K562 (cell line): ENCODE data around the gene OFD1. TPM values are rescaled to one million over a fixed set of nuclear protein-coding genes. Genes with fewer than 3 reads are reported as not detected.

ENCODE experiments used
- ATAC-seq: fragments of 200-7000 bp; cut with Tn5 transposase; 3 replicates; pipeline ENCODE4 v1.9.1; 2020; ENCODE audit warnings: moderate library complexity
- BruUV-seq: library from RNA; stranded (reverse); fragments of 400-500 nt; replicated peaks from 2 replicates; lab custom pipeline; 2021; lab: Mats Ljungman, UMichigan
- CTCF ChIA-PET: fragments of 300-600 bp; formaldehyde crosslinking; extraction: SDS; loops from one replicate; lab custom pipeline; 2021; ENCODE audit warnings: low intra/inter-chr PET ratio; lab: Yijun Ruan, JAX
- POLR2A ChIA-PET: fragments of 300-600, 350-650 bp; sonication (Branson Sonifier 250); formaldehyde crosslinking; extraction: SDS; loops from one replicate; lab custom pipeline; 2021; ENCODE audit warnings: antibody characterized with exemption, inconsistent platforms; lab: Yijun Ruan, JAX
- DNase-seq, 4 experiments: peaks; one replicate each; pipeline versions ENCODE4 v3.0.0 to v3.0.0-alpha.2; 2011 to 2018; ENCODE audit warnings: low spot score in 3 of 4, mixed read lengths in 3 of 4; ENCODE audit errors: extremely low read depth in 1 of 4
- FAIRE-seq: peaks from 2 replicates; lab custom pipeline; 2011; peaks lifted over from hg19 to GRCh38; lab: Jason Lieb, UNC
- H2AFZ ChIP-seq: 2 replicates; pipeline ENCODE4 v1.6.0; 2011; ENCODE audit warnings: low read depth, low read length, control low read depth, inconsistent platforms
- H3K27ac ChIP-seq: fragments of 200-600 bp; 3 replicates; pipeline ENCODE4 v1.8.0; 2011; ENCODE audit warnings: low read depth, mild to moderate bottlenecking, control low read depth, inconsistent platforms, low read length, moderate library complexity, mixed read lengths; ENCODE audit errors: extremely low read depth
- H3K27me3 ChIP-seq, 2 experiments: fragments of 300-600 bp in 1 of 2; 2 replicates in 1 of 2; 3 replicates in 1 of 2; pipeline versions ENCODE4 v1.6.0 to v1.8.0; 2011; ENCODE audit warnings: inconsistent platforms in 2 of 2, low read length in 2 of 2, mild to moderate bottlenecking in 1 of 2, mixed read lengths in 1 of 2, moderate library complexity in 1 of 2; ENCODE audit not compliant: control insufficient read depth in 2 of 2, insufficient read depth in 2 of 2
- H3K36me3 ChIP-seq: fragments of 300-600 bp; 3 replicates; pipeline ENCODE4 v1.8.0; 2011; ENCODE audit warnings: mild to moderate bottlenecking, low read length, inconsistent platforms; ENCODE audit not compliant: control insufficient read depth, insufficient read depth
- H3K4me1 ChIP-seq, 2 experiments: fragments of 200-600 bp in 1 of 2; replicated peaks in 1 of 2; 2 replicates in 1 of 2; 3 replicates in 1 of 2; pipeline versions ENCODE4 v1.5.1 to v1.8.0; 2011; ENCODE audit warnings: inconsistent platforms in 2 of 2, low read length in 2 of 2, mild to moderate bottlenecking in 1 of 2, mixed read lengths in 1 of 2, moderate library complexity in 1 of 2; ENCODE audit not compliant: control insufficient read depth in 2 of 2, insufficient read depth in 2 of 2
- H3K4me2 ChIP-seq: 2 replicates; pipeline ENCODE4 v1.6.1; 2011; ENCODE audit warnings: low read length, control low read depth, inconsistent platforms, mixed read lengths; ENCODE audit not compliant: insufficient read depth
- H3K4me3 ChIP-seq: fragments of 200-600 bp; sonication (generic), shearing (Covaris generic); 2 replicates; pipeline ENCODE4 v1.5.1; 2016; ENCODE audit warnings: control low read depth, inconsistent platforms
- H3K79me2 ChIP-seq: fragments of 200-600 bp; 3 replicates; pipeline ENCODE4 v1.8.0; 2011; ENCODE audit warnings: low read length, inconsistent platforms; ENCODE audit not compliant: control insufficient read depth, insufficient read depth
- H3K9ac ChIP-seq, 2 experiments: 2 replicates each; pipeline versions ENCODE4 v1.6.0 to v1.6.1; 2011; ENCODE audit warnings: low read depth in 2 of 2, low read length in 2 of 2, control low read depth in 1 of 2, inconsistent platforms in 1 of 2, mild to moderate bottlenecking in 1 of 2, mixed read lengths in 1 of 2; ENCODE audit not compliant: insufficient read depth in 1 of 2
- H3K9me1 ChIP-seq: one replicate; pipeline ENCODE4 v1.6.0; 2011; ENCODE audit warnings: inconsistent platforms, mild to moderate bottlenecking, low read length, moderate library complexity; ENCODE audit not compliant: control insufficient read depth, insufficient read depth
- H3K9me3 ChIP-seq: replicated peaks from 2 replicates; pipeline ENCODE4 v1.5.1; 2011; ENCODE audit warnings: low read depth, low read length, inconsistent platforms; ENCODE audit not compliant: control insufficient read depth, insufficient read depth
- H4K20me1 ChIP-seq: replicated peaks from 2 replicates; pipeline ENCODE4 v1.6.1; 2011; ENCODE audit warnings: low read length, inconsistent platforms, mixed read lengths; ENCODE audit not compliant: control insufficient read depth, insufficient read depth
- ARID2 ChIP-seq: fragments of 450-650 bp; IDR thresholded peaks from 2 replicates; pipeline ENCODE4 v1.6.1; 2017; ENCODE audit warnings: antibody characterized with exemption, mild to moderate bottlenecking
- CEBPG ChIP-seq, 3 experiments: fragments of 200-800 bp in 1 of 3; sonication (Bioruptor generic) in 1 of 3; sonication (generic) in 1 of 3; formaldehyde crosslinking in 1 of 3; IDR thresholded peaks in 2 of 3; conservative IDR thresholded peaks in 1 of 3; 2 replicates each; pipeline versions ENCODE4 v1.6.1 to v1.8.0; 2016 to 2022; ENCODE audit warnings: missing compliant biosample characterization in 2 of 3, missing genetic modification characterization in 2 of 3, mild to moderate bottlenecking in 1 of 3, missing genetic modification reagents in 1 of 3
- DPF2 ChIP-seq: fragments of 450-650 bp; IDR thresholded peaks from 2 replicates; pipeline ENCODE4 v1.6.1; 2016
- FOXA1 ChIP-seq: fragments of 450-650 bp; IDR thresholded peaks from 2 replicates; pipeline ENCODE4 v1.6.1; 2016; ENCODE audit warnings: mild to moderate bottlenecking, borderline replicate concordance
- GTF2F1 ChIP-seq: IDR thresholded peaks from 2 replicates; pipeline ENCODE4 v1.6.1; 2011; ENCODE audit warnings: low read depth, low read length, improper control_type of control experiment
- IFI16 ChIP-seq: fragments of 250-450 bp; sonication (Bioruptor Pico); IDR thresholded peaks from 2 replicates; pipeline ENCODE4 v2.1.2; 2022; ENCODE audit warnings: mild to moderate bottlenecking, inconsistent platforms
- MTF1 ChIP-seq: fragments of 250-450 bp; sonication (Bioruptor Pico); IDR thresholded peaks from 2 replicates; pipeline ENCODE4 v1.9.0; 2021; ENCODE audit warnings: moderate library complexity, mild to moderate bottlenecking, inconsistent platforms, borderline replicate concordance
- RNF2 ChIP-seq: sonication (generic); IDR thresholded peaks from 2 replicates; pipeline ENCODE4 v1.6.1; 2016
- TRIM28 ChIP-seq: fragments of 450-650 bp; IDR thresholded peaks from 2 replicates; pipeline ENCODE4 v1.6.1; 2017
- WGBS: fragments of 100-300 bp; shearing (Covaris generic); methylation state at CpG from one replicate; pipeline ENCODE4 v1.1.6; 2016; ENCODE audit warnings: low coverage, mixed read lengths; ENCODE audit not compliant: insufficient coverage; ENCODE audit errors: missing lambda C conversion rate; 5-methylcytosine and 5-hydroxymethylcytosine counted together
- in situ Hi-C: fragments of 300-500 bp; cut with MboI; formaldehyde crosslinking; loops from 4 replicates; pipeline ENCODE4 v1.15.0; 2018; ENCODE audit warnings: inconsistent platforms, mixed read lengths
- intact Hi-C: fragments of 100-400 bp; cut with micrococcal nuclease; formaldehyde crosslinking; loops from 2 replicates; pipeline ENCODE4 v1.14.2; 2022
- polyA plus RNA-seq, 8 experiments: library from polyadenylated mRNA; depleted of rRNA in 4 of 8; stranded (reverse) in 5 of 8; unstranded in 3 of 8; fragments of >200 nt; fragmentation: Nextera tagmentation in 2 of 8; fragmentation: Illumina TruSeq in 1 of 8; extraction: Ambion mirVana in 2 of 8; extraction: Trizol in 1 of 8; gene quantifications; 2 replicates each; pipeline versions ENCODE4 v1.2.1 to v1.2.3, GENCODE V29; 2011 to 2014; ENCODE audit warnings: inconsistent platforms in 1 of 8, missing spikeins in 1 of 8
- total RNA-seq, 7 experiments: library from RNA; depleted of rRNA in 6 of 7; stranded (reverse); fragments of >200 nt in 6 of 7; fragmentation: Illumina TruSeq in 2 of 7; extraction: Trizol in 2 of 7; gene quantifications; 2 replicates each; pipeline versions ENCODE4 v1.2.1 to v1.2.3, GENCODE V29; 2011 to 2021; ENCODE audit warnings: low replicate concordance in 1 of 7
- TF ChIP-seq, protein P1 (sequence below): IDR thresholded peaks from 3 replicates; pipeline ENCODE4 v1.6.1; 2011; ENCODE audit warnings: borderline replicate concordance, mild to moderate bottlenecking; ENCODE audit not compliant: insufficient read length, insufficient read depth

Gene OFD1
- total and polyA plus RNA-seq, 9 of the 15 experiments (the other 6 are each of a cell fraction or from before 2014, with no cell fraction given): 22.0 to 49.1 (median 30.2) TPM

GRCh38 chrX:13776387-13776786 is 41.8 kb downstream of the OFD1 start:
- H3K9me1 ChIP-seq: no peaks in the 10 kb centered on the region
- no peak overlapping the region for H3K27ac ChIP-seq
- no peak overlapping the region for H3K4me2 ChIP-seq
- ATAC-seq: no peak
- no peak for TF ChIP-seq FOXA1
- no peak for TF ChIP-seq IFI16
- TF ChIP-seq TRIM28: no peak
- TF ChIP-seq DPF2: no peak
- no peak for TF ChIP-seq CEBPG (CRISPR knock-in tag; IDR thresholded peaks at IDR 0.05)
- TF ChIP-seq CEBPG (tag; conservative IDR thresholded peaks at IDR 0.05 in 1 of 2, IDR thresholded peaks at IDR 0.05 in 1 of 2): no peak
- TF ChIP-seq GTF2F1: no peak
- TF ChIP-seq MTF1 (CRISPR knock-in tag): no peak
- TF ChIP-seq, protein P1, sequence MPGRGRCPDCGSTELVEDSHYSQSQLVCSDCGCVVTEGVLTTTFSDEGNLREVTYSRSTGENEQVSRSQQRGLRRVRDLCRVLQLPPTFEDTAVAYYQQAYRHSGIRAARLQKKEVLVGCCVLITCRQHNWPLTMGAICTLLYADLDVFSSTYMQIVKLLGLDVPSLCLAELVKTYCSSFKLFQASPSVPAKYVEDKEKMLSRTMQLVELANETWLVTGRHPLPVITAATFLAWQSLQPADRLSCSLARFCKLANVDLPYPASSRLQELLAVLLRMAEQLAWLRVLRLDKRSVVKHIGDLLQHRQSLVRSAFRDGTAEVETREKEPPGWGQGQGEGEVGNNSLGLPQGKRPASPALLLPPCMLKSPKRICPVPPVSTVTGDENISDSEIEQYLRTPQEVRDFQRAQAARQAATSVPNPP: no peak
- no peak for TF ChIP-seq RNF2
- TF ChIP-seq ARID2: no peak
- H3K9me3 ChIP-seq: no peaks in the 10 kb centered on the region
- H3K9ac ChIP-seq: no peak overlapping the region
- H2AFZ ChIP-seq: no peak overlapping the region
- WGBS: 60% methylated on average over 4 of the region's 4 CpGs
- no TSS peak for BruUV-seq
- no peak for DNase-seq
- intact Hi-C loops: no loop called here
- H3K4me1 ChIP-seq: no peaks in the 10 kb centered on the region
- H3K36me3 ChIP-seq: peaks cover 13% of the 10 kb centered on the region; the same call in 2 of the 3 replicates
- FAIRE-seq: no peak
- H3K27me3 ChIP-seq: peaks cover 0 to 10% of the 10 kb centered on the region in 2 experiments; a peak in 2 of 5 replicates
- in situ Hi-C loops: no loop called here
- ChIA-PET CTCF (no interaction called here), POLR2A (no interaction called here)
- no peaks in the 10 kb centered on the region for H4K20me1 ChIP-seq
- no peaks in the 10 kb centered on the region for H3K79me2 ChIP-seq
- H3K4me3 ChIP-seq: no peak overlapping the region
